Measurements from ENCODE around the gene PROM1. TPM values are rescaled to one million over a fixed set of nuclear protein-coding genes. Genes with fewer than 3 reads are reported as not detected.

Gene PROM1
- total and polyA plus RNA-seq, 9 of the 15 experiments (the other 6 are each of a cell fraction or from before 2014, with no cell fraction given) = 0.05 TPM; not detected in 8

GRCh38 chr4:16072168-16072567, 11.7 kb downstream of the PROM1 start:
- ChIA-PET POLR2A (no interaction called here), CTCF (ENCODE audit: low intra/inter-chr PET ratio) (interaction anchor here (0.7 kb wide), 1 partner anchor 24 kb away, joined by 3 read pairs; no protein-coding TSS in a partner anchor)
- FAIRE-seq = no peak
- Histone ChIP-seq H3K9ac (ENCODE audit: insufficient read depth in 1 of 2, low read depth in 2 of 2, low read length in 2 of 2) (no peak overlapping the region), H2AFZ (ENCODE audit: low read depth, low read length) (no peak overlapping the region), H4K20me1 (replicated peaks; ENCODE audit: control insufficient read depth, insufficient read depth, low read length) (no peaks in the 10 kb centered on the region), H3K27ac (ENCODE audit: extremely low read depth, low read depth, low read length) (no peak overlapping the region), H3K27me3 (ENCODE audit: control insufficient read depth in 2 of 2, insufficient read depth in 2 of 2, low read length in 2 of 2) (peaks cover 7 to 25% of the 10 kb centered on the region in 2 experiments; a peak in 4 of 5 replicates), H3K4me1 (replicated peaks in 1 of 2; ENCODE audit: control insufficient read depth in 2 of 2, insufficient read depth in 2 of 2, low read length in 2 of 2) (no peaks in the 10 kb centered on the region; a peak in 1 of 5 replicates), H3K9me1 (ENCODE audit: control insufficient read depth, insufficient read depth, low read length) (no peaks in the 10 kb centered on the region), H3K9me3 (replicated peaks; ENCODE audit: control insufficient read depth, insufficient read depth, low read depth, low read length) (no peaks in the 10 kb centered on the region), H3K4me3 (no peak overlapping the region), H3K4me2 (ENCODE audit: insufficient read depth, low read length) (no peak overlapping the region), H3K79me2 (ENCODE audit: control insufficient read depth, insufficient read depth, low read length) (no peaks in the 10 kb centered on the region), H3K36me3 (ENCODE audit: control insufficient read depth, insufficient read depth, low read length) (no peaks in the 10 kb centered on the region)
- intact Hi-C loops (cut with micrococcal nuclease) (no loop called here), in situ Hi-C loops (cut with MboI) (no loop called here)
- no TSS peak for BruUV-seq (replicated peaks)
- no peak for DNase-seq (ENCODE audit: extremely low read depth in 1 of 4, low spot score in 3 of 4)
- no peak for ATAC-seq
- TF ChIP-seq NFRKB (IDR thresholded peaks at IDR 0.05; ENCODE audit: low read depth) (no peak), EZH2 (IDR thresholded peaks at IDR 0.05; ENCODE audit: borderline replicate concordance, low read depth, low read length) (no peak), KLF13 (tag; IDR thresholded peaks at IDR 0.05; ENCODE audit: borderline replicate concordance, low read depth) (no peak), TEAD4 (IDR thresholded peaks at IDR 0.05; ENCODE audit: low read length) (no peak), TEAD4 (CRISPR knock-in tag; IDR thresholded peaks at IDR 0.05; ENCODE audit: borderline replicate concordance) (no peak), E4F1 (CRISPR knock-in tag; IDR thresholded peaks at IDR 0.05; ENCODE audit: borderline replicate concordance) (no peak), FOXK2 (conservative IDR thresholded peaks at IDR 0.05 in 1 of 2, IDR thresholded peaks at IDR 0.05 in 1 of 2; ENCODE audit: low read depth in 2 of 2) (no peak), TAF1 (IDR thresholded peaks at IDR 0.05; ENCODE audit: control insufficient read depth, extremely low read depth, insufficient read depth, low read length, severe bottlenecking) (no peak), ZNF134 (CRISPR knock-in tag; conservative IDR thresholded peaks at IDR 0.05) (no peak), U2AF2 (optimal IDR thresholded peaks at IDR 0.05; ENCODE audit: low read depth, low read length) (no peak), LEF1 (IDR thresholded peaks at IDR 0.05) (no peak), FOXO4 (CRISPR knock-in tag; IDR thresholded peaks at IDR 0.05) (no peak), POLR2B (IDR thresholded peaks at IDR 0.05; ENCODE audit: low read depth, partially characterized antibody) (no peak), ZNF277 (CRISPR knock-in tag; IDR thresholded peaks at IDR 0.05; ENCODE audit: borderline replicate concordance) (no peak), TSHZ1 (CRISPR knock-in tag; IDR thresholded peaks at IDR 0.05) (no peak)

Data from K562 (cell line).